GM18517 (cell line): ENCODE data around the gene APOC4.
"Not testable (repeated sequence)": the region's sequence is repeated elsewhere in the genome, so short reads cannot be mapped to it uniquely, and the experiment has no call there.

Experiments
- ATAC-seq: cut with Tn5 transposase; IDR thresholded peaks from one replicate; pipeline ENCODE4 v1.9.1; 2021; ENCODE audit warnings: mild to moderate bottlenecking, moderate library complexity; ENCODE audit not compliant: unreplicated experiment

The APOC4 gene

DNA sequence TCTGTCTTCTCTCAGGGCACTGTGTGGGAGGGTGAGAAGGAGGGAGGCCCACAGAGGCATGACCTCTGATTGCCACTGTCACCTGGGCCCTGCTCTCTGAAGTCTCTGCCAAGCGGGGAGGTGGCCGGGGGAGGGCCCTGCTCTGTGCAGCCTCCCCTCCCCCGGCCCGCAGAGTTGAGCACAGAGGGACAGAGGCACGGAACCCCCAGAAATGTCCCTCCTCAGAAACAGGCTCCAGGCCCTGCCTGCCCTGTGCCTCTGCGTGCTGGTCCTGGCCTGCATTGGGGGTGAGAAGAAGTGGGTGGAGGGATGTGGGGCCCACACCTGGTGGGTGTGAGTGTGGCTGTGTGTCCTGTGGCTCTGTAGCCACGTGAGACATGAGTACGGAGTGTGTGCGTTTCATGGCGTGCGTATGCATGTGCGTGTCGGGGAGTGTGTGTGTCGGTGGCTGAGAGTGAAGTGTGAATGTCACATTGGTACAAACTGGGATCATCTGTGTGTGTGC is at the start of gene APOC4:
Gene APOC4 (plus strand): TSS at position 171 of the 505 bp plus-strand sequence. CDS start 41 bp downstream, at position 212.
- no peak for ATAC-seq

- no peak for ATAC-seq
Observed at GRCh38 chr19:44892932-44893331, 49.1 kb upstream of the APOC4 start.

GRCh38 chr19:44893332-44894051 is 48.5 kb upstream of the APOC4 start:
- ATAC-seq = no peak

DNA sequence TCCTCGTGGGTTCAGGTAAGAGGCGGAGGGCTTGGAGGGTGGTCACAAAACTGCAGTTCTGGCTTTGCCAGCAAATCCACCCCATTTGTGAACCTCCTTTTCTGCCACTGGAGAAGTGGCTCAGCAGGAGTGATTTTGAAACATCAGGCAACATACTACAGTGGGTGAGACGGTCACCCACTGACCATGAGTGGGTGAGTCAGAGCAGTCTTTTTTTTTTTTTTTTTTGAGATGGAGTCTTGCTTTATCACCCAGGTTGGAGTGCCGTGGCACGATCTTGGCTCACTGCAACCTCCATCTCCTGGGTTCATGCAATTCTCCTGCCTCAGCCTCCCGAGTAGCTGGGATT is 48.0 kb upstream of the APOC4 start:
- ATAC-seq = no peak

- no peak for ATAC-seq
Observed at GRCh38 chr19:44894946-44895345, 47.1 kb upstream of the APOC4 start.

- no peak for ATAC-seq
Observed at GRCh38 chr19:44897835-44898234, 44.2 kb upstream of the APOC4 start.

GRCh38 chr19:44900328-44901244 is 41.5 kb upstream of the APOC4 start:
- no peak for ATAC-seq

GRCh38 chr19:44903216-44903601 is 38.8 kb upstream of the APOC4 start:
- ATAC-seq = no peak

- no peak for ATAC-seq
Observed at GRCh38 chr19:44903602-44904425, 38.2 kb upstream of the APOC4 start.

DNA sequence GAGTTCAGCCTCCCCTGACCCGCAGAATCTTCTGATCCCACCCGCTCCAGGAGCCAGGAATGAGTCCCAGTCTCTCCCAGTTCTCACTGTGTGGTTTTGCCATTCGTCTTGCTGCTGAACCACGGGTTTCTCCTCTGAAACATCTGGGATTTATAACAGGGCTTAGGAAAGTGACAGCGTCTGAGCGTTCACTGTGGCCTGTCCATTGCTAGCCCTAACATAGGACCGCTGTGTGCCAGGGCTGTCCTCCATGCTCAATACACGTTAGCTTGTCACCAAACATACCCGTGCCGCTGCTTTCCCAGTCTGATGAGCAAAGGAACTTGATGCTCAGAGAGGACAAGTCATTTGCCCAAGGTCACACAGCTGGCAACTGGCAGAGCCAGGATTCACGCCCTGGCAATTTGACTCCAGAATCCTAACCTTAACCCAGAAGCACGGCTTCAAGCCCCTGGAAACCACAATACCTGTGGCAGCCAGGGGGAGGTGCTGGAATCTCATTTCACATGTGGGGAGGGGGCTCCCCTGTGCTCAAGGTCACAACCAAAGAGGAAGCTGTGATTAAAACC is 37.5 kb upstream of the APOC4 start:
- ATAC-seq = no peak

GRCh38 chr19:44905437-44906160 is 36.4 kb upstream of the APOC4 start, which contains the start of gene APOE:
Gene APOE, plus strand, starts transcription at chr19:44905796. Its CDS starts 829 bp downstream, at chr19:44906625.
- ATAC-seq = no peak

GRCh38 chr19:44907613-44908012 is 34.4 kb upstream of the APOC4 start:
- ATAC-seq = no peak

GRCh38 chr19:44908074-44908835 is 33.8 kb upstream of the APOC4 start:
- no peak for ATAC-seq

DNA sequence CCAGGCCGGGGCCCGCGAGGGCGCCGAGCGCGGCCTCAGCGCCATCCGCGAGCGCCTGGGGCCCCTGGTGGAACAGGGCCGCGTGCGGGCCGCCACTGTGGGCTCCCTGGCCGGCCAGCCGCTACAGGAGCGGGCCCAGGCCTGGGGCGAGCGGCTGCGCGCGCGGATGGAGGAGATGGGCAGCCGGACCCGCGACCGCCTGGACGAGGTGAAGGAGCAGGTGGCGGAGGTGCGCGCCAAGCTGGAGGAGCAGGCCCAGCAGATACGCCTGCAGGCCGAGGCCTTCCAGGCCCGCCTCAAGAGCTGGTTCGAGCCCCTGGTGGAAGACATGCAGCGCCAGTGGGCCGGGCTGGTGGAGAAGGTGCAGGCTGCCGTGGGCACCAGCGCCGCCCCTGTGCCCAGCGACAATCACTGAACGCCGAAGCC is 33.2 kb upstream of the APOC4 start:
- ATAC-seq = no peak

- no peak for ATAC-seq
Observed at GRCh38 chr19:44909775-44910174, 32.3 kb upstream of the APOC4 start.

GRCh38 chr19:44911896-44912295 is 30.1 kb upstream of the APOC4 start:
- not testable (repeated sequence) for ATAC-seq

DNA sequence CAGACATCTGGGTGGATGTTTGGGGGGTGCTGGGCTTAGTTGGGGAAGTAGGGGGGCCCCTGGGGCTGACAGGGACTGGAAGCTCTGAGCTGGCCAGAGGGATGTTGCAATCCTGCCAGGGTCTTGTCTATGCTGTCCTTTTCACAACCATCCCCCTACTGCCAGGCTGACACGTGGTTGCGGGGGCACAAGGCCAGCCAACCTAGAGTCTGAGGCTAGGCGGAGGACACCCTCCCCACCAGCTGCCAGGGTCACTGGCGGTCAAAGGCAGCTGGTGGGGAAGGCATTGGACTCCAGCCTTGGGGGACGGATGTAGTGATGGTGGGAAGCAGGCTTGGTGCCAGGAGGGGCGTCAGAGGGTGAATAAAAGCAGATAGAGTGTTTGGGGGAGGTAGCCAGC is 29.2 kb upstream of the APOC4 start:
- no peak for ATAC-seq

DNA sequence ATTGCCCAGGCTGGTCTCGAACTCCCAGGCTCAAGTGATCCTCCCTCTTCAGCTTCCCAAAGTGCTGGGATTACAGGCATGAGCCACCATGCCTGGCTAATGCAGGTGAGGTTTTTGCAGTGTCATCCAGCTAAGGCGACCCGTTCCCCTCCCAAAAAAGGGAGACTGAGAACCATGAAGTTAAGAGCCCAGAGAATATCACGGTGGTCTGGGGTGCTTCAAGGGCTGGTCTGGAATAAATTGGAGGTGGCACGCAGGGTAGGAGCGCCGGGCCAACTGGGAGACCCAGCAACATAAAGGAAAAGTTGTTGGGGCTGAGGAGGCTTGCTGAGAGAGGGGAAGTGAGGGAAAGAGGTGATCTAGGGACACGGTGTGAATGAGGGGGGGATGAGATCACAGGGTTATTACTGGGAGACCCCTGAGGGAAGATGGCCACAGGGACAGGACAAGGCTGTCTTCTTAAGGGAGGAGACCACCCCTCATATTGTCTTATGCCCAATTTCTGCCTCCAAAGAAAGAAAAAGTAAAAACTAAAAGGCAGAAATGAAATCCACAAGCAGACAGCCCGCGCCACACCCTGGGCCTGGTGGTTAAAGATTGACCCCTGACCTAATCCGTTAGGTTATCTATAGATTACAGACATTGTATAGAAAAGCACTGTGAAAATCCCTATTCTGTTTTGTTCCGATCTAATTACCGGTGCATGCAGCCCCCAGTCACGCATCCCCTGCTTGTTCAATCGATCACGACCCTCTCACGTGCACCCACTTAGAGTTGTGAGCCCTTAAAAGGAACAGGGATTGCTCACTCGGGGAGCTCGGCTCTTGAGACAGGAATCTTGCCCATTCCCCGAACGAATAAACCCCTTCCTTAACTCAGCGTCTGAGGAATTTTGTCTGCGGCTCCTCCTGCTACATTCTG is 28.3 kb upstream of the APOC4 start:
- not testable (repeated sequence) for ATAC-seq
